Ishikawa (cell line): ENCODE measurements around the gene FUCA2.

Experiments
- CEBPB ChIP-seq: IDR thresholded peaks from 2 replicates; pipeline ENCODE4 v1.6.1; 2012
- CREB1 ChIP-seq: IDR thresholded peaks from 2 replicates; pipeline ENCODE4 v1.6.1; 2012; ENCODE audit warnings: low read depth
- EGR1 ChIP-seq: IDR thresholded peaks from 2 replicates; pipeline ENCODE4 v1.6.1; 2012
- EP300 ChIP-seq: IDR thresholded peaks from 2 replicates; pipeline ENCODE4 v1.6.1; 2012; ENCODE audit warnings: borderline replicate concordance
- FOXM1 ChIP-seq: IDR thresholded peaks from 2 replicates; pipeline ENCODE4 v1.6.1; 2012; ENCODE audit warnings: low read depth, borderline replicate concordance
- MAX ChIP-seq: IDR thresholded peaks from 2 replicates; pipeline ENCODE4 v1.6.1; 2012
- NFIC ChIP-seq: IDR thresholded peaks from 2 replicates; pipeline ENCODE4 v1.6.1; 2012
- RAD21 ChIP-seq: IDR thresholded peaks from 2 replicates; pipeline ENCODE4 v1.6.1; 2012; ENCODE audit warnings: low read depth
- REST ChIP-seq: IDR thresholded peaks from 2 replicates; pipeline ENCODE4 v1.6.1; 2012; ENCODE audit warnings: low read depth, mild to moderate bottlenecking
- TAF1 ChIP-seq: IDR thresholded peaks from 2 replicates; pipeline ENCODE4 v1.6.1; 2012; ENCODE audit warnings: low read depth, mild to moderate bottlenecking
- TCF12 ChIP-seq: IDR thresholded peaks from 2 replicates; pipeline ENCODE4 v1.6.1; 2012; ENCODE audit warnings: low read depth
- TEAD4 ChIP-seq: IDR thresholded peaks from 2 replicates; pipeline ENCODE4 v1.6.1; 2012
- USF1 ChIP-seq: IDR thresholded peaks from 2 replicates; pipeline ENCODE4 v1.6.1; 2012
- YY1 ChIP-seq: IDR thresholded peaks from 2 replicates; pipeline ENCODE4 v1.6.1; 2012; ENCODE audit warnings: low read depth
- ZBTB7A ChIP-seq: IDR thresholded peaks from 2 replicates; pipeline ENCODE4 v1.6.1; 2012; ENCODE audit warnings: low read depth

FUCA2 gene

GRCh38 chr6:143540192-143540591 is 28.7 kb upstream of the FUCA2 start:
- TF ChIP-seq RAD21 = no peak
- no peak for TF ChIP-seq NFIC
- no peak for TF ChIP-seq MAX
- TF ChIP-seq EP300 = no peak
- no peak for TF ChIP-seq CEBPB
- TF ChIP-seq EGR1 = no peak
- TF ChIP-seq TEAD4 = no peak
- no peak for TF ChIP-seq TCF12
- no peak for TF ChIP-seq TAF1
- TF ChIP-seq FOXM1 = no peak
- TF ChIP-seq CREB1 = no peak
- TF ChIP-seq USF1 = no peak
- no peak for TF ChIP-seq YY1
- TF ChIP-seq REST = no peak
- no peak for TF ChIP-seq ZBTB7A

GRCh38 chr6:143539734-143540133 is 28.2 kb upstream of the FUCA2 start:
- TF ChIP-seq EP300 (no peak), YY1 (no peak), ZBTB7A (no peak), RAD21 (no peak), NFIC (no peak), CREB1 (no peak), TEAD4 (no peak), REST (no peak), TAF1 (no peak), EGR1 (no peak), FOXM1 (no peak), CEBPB (no peak), TCF12 (no peak), MAX (no peak), USF1 (no peak)

- TF ChIP-seq FOXM1 = no peak
- no peak for TF ChIP-seq TCF12
- no peak for TF ChIP-seq CREB1
- TF ChIP-seq TEAD4 = no peak
- no peak for TF ChIP-seq ZBTB7A
- TF ChIP-seq MAX = no peak
- TF ChIP-seq YY1 = no peak
- TF ChIP-seq CEBPB = no peak
- no peak for TF ChIP-seq EP300
- no peak for TF ChIP-seq EGR1
- no peak for TF ChIP-seq NFIC
- no peak for TF ChIP-seq REST
- TF ChIP-seq TAF1 = no peak
- no peak for TF ChIP-seq USF1
- TF ChIP-seq RAD21 = no peak
Measured at GRCh38 chr6:143539106-143539505, 27.6 kb upstream of the FUCA2 start.

- TF ChIP-seq RAD21 = no peak
- no peak for TF ChIP-seq TAF1
- no peak for TF ChIP-seq FOXM1
- no peak for TF ChIP-seq NFIC
- TF ChIP-seq ZBTB7A = no peak
- no peak for TF ChIP-seq MAX
- no peak for TF ChIP-seq YY1
- TF ChIP-seq REST = no peak
- TF ChIP-seq EP300 = no peak
- no peak for TF ChIP-seq CREB1
Measured at GRCh38 chr6:143538374-143538773, 26.9 kb upstream of the FUCA2 start.
